AG10803 (cell line): Measurements from ENCODE around the gene SLC12A5.
"Not testable (repeated sequence)": the region's sequence is repeated elsewhere in the genome, so short reads cannot be mapped to it uniquely, and the experiment has no call there.

Source experiments
- DNase-seq: peaks from one replicate; pipeline ENCODE4 v3.0.0; 2010; ENCODE audit warnings: low read depth
- H3K4me3 ChIP-seq: 2 replicates; pipeline ENCODE4 v1.5.1; 2011; ENCODE audit warnings: mild to moderate bottlenecking, low read length, control low read depth
- TF ChIP-seq, protein P1 (sequence below): conservative IDR thresholded peaks from 2 replicates; pipeline ENCODE4 v1.5.1; 2011; ENCODE audit warnings: mild to moderate bottlenecking, low read length, control low read depth, inconsistent platforms

Gene SLC12A5

DNA sequence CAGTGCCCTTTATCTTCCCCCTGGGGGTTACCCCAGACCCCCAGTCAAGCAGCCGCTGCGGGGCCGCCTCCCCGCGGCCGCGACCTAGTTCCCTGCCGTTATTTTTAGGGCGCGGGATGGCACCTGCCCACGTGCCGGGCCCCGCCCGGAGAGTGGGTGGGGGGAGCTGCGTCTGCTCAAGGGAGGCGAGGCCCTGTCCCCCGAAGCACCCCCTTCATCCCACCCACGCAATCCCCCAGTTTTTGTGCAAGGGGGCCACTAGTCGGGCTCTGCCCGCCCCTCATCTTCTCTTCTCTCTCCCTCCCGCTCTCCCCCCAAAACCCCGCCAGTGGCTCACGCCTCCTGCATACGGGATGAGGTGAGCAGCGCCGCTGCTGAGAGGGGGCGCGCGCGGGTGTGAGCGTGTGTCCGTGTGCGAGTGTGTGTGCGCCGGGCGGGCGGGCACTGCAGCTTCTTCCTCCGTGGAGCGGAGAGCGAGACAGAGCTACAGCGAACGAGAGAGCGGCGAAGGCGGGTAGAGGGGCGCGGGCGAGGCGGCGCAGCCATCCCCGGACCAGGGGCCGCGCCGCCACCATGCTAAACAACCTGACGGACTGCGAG, at the start of gene SLC12A5:
Gene SLC12A5, plus strand, starts transcription at position 444 of the 600 bp plus-strand sequence. Its CDS starts 130 bp downstream, at position 574.
- no peak within 1 kb of the TSS for H3K4me3 ChIP-seq
- no peak for DNase-seq
- TF ChIP-seq, protein P1, sequence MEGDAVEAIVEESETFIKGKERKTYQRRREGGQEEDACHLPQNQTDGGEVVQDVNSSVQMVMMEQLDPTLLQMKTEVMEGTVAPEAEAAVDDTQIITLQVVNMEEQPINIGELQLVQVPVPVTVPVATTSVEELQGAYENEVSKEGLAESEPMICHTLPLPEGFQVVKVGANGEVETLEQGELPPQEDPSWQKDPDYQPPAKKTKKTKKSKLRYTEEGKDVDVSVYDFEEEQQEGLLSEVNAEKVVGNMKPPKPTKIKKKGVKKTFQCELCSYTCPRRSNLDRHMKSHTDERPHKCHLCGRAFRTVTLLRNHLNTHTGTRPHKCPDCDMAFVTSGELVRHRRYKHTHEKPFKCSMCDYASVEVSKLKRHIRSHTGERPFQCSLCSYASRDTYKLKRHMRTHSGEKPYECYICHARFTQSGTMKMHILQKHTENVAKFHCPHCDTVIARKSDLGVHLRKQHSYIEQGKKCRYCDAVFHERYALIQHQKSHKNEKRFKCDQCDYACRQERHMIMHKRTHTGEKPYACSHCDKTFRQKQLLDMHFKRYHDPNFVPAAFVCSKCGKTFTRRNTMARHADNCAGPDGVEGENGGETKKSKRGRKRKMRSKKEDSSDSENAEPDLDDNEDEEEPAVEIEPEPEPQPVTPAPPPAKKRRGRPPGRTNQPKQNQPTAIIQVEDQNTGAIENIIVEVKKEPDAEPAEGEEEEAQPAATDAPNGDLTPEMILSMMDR = no peak

DNA sequence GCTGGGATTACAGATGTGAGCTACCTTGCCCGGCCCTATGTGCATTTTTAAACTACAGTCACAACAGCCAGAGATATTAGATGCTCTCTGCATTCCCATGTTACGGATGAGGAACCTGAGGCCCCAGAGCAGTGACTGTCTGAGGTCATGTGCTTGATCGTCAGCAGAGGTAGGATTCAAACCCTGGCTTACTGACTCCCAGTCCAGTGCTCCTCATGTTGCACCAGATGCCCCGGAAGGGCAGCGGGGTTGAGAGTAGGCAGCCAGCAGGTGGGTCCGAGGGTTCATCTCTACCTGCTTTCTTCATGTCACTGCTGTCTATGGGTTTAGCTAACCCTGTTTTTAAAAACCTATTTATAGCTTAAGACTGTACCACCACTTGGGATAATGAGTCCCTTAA, 47.8 kb upstream of the SLC12A5 start:
- no peak for DNase-seq
- TF ChIP-seq, protein P1 = no peak
- H3K4me3 ChIP-seq = no peak overlapping the region

DNA sequence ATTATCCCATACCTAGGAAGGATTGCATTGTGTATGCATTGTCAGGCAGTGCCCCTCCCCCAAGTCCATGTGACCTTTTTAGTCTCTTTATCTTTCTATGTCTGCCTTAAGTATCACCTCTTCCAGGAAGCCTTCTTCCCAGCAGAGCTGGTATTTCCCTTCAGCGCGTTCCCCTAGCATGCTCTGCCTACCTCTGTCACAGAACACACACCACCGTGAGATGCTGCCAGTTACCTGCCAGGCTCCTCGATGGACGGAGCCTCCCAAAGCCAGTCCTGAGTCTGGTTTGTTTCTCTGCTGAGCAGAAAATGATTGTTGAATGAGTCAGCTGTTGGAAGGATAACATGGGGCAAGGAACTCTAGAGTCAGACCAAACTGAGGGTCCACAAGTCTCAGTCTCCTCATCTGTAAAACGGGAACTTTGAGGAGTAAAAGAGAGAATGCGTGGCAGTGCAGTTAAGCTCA, 45.7 kb upstream of the SLC12A5 start:
- TF ChIP-seq, protein P1 = no peak
- no peak overlapping the region for H3K4me3 ChIP-seq
- DNase-seq = no peak

DNA sequence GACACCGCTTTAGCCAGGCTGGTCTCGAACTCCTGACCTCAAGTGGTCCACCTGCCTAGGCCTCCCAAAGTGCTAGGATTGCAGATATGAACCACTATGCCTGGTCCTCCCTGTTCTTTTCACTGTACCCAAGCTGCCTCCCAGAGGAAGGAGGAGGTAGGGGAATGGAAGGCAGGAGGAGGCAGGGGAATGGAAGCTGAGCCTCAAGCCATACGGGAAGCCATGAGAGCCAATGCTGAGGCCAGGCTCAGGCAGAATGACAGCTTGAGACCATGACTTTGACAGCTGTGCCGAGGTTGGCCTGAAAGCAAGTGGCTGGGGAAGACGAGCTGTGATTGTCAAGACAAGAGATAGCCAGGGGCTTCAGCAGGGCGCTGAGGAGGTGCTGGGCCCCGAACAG, 43.4 kb upstream of the SLC12A5 start:
- peak; percentile 5 for DNase-seq
- TF ChIP-seq, protein P1 = peak; percentile 19; the same call in 1 of the 2 replicates
- H3K4me3 ChIP-seq = no peak overlapping the region

DNA sequence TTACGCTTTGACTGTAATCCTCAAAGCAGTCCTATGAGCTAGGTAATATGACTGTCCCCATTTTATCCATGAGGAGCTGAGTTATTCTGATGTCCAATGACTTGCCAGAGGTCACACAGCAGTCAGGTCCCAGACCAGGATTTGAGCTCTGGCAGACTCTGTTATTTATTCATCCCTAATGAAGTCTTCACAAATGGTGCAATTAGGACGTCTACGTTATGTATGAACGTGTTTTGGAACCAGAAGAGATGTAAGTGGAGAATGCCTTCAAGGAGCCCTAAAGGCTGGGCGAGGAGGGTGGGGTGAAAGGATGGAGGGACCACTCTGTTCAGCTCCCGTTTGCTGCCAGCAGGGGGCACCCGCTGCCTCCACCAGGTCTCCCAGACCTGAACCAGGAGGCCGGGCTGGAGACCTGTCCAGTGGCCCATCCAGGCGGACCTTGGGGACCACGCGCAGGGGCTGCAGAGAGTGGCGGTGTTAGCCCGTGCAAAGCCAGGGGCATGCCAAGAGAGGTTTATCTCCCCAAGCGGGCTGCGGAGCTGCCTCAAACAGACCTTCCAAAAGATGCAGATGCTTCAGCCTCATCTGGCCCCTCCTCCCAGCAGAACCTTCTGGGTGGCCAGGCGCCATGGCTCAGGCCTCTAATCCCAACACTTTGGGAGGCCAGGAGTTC, 41.8 kb upstream of the SLC12A5 start:
- TF ChIP-seq, protein P1 = peak; percentile 74
- DNase-seq = peak; percentile 37
- no peak overlapping the region for H3K4me3 ChIP-seq

DNA sequence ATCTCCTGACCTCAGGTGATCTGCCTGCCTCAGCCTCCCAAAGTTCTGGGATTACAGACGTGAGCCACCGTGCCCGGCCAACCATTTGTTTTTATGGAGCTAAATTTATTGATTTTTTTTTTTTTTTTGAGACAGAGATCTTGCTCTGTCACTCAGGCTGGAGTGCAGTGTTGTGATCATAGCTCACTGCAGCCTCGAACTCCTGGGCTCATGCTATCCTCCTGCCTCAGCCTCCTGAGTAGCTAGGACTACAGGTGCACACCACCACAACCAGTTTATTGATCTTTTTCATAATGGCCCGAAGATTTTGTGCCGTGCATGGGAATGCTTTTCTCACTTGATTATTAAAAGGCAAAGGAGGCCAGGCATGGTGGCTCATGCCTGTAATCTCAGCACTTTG, 40.2 kb upstream of the SLC12A5 start:
- H3K4me3 ChIP-seq, DNase-seq: not testable (repeated sequence)

DNA sequence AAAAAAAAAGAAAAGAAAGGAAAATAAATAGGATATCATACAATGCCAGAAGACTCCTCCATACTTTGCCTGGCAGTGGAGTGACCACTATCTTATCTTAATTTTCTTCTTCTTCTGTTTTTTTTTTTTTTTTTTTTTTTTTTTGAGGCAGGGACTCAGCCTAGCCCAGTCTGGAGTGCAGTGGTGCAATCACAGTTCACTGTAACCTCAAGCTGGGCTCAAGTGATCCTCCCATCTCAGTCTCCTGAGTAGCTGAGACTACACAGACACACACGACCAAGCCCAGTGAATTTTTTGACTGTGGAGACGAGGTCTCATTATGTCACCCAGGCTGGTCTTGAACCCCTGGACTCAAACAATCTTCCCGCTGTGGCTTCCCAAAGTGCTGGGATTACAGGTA, 37.4 kb upstream of the SLC12A5 start:
- no peak overlapping the region for H3K4me3 ChIP-seq
- no peak for DNase-seq
- TF ChIP-seq, protein P1 = no peak
